Retinal pigment epithelial cell (primary cell): ENCODE results near the gene CFAP251.

Experiments
- DNase-seq: peaks from one replicate; pipeline ENCODE4 v3.0.0-alpha.2; 2010; ENCODE audit warnings: low read depth
- H3K4me3 ChIP-seq: 2 replicates; pipeline ENCODE4 v1.5.1; 2011; ENCODE audit warnings: mild to moderate bottlenecking, low read length, control low read depth, moderate library complexity
- CTCF ChIP-seq: conservative IDR thresholded peaks from 2 replicates; pipeline ENCODE4 v1.5.1; 2011; ENCODE audit warnings: low read depth, low read length, control low read depth, inconsistent platforms

The CFAP251 gene

DNA sequence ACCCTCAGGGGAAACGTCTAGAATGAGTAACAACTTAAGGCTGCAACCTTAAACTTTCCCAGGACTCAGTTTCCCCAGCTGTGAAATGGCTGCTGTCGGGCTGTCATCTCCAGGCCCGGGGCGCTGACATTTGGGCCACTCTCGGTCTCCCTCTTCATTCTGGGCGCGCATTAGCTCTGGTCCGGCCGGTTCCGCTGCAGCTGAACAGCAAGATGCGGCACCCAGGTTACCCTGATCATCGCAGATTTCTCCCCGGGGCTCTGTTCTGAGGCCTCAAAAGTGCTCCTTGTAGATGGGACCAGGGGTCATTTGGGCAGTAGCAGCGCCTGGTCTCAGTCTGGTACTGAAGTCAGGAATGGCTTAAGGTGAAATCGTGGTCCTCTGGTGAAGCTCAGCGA, 102.4 kb downstream of the CFAP251 start:
- TF ChIP-seq CTCF = no peak

GRCh38 chr12:122021193-122021821, 102.9 kb downstream of the CFAP251 start:
- peak overlapping the region; percentile 45 for H3K4me3 ChIP-seq
- no peak for TF ChIP-seq CTCF
- no peak for DNase-seq

More for the DNA sequence above, 102.4 kb downstream of the CFAP251 start:
- no peak for DNase-seq
- H3K4me3 ChIP-seq = peak overlapping the region; percentile 45

DNA sequence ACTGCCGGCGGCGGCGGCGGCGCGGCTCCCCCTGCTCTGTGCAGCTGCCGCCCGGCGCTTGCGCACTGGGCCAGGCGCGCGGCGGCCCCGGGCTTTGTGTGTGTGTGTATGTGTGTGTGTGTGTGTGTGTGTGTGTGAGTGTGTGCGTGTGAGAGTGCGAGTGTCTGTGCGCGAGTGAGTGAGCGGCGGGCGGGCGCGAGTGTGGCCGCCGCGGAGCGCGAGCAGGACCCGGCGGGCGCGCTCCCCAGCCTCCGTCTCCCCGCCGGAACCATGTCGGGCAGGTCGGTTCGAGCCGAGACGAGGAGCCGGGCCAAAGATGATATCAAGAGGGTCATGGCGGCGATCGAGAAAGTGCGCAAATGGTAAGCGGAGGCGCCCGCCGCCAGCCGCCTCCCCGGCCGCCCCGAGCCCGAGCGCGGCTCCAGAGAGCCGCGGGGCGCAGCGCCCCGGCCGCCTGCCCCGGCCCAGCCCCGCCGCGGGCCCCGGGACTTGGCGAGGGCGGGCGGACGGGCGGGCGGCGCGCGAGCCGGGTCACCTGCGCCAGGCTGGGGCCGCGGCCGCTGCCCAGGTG, 103.5 kb downstream of the CFAP251 start, which contains the start of gene BCL7A:
Gene BCL7A, plus strand, starts transcription at position 63 of the 571 bp plus-strand sequence. Its CDS starts 208 bp downstream, at position 271.
- DNase-seq = no peak
- no peak for TF ChIP-seq CTCF
- peak within 1 kb of the TSS; percentile 63 for H3K4me3 ChIP-seq

GRCh38 chr12:122022393-122023338, 104.3 kb downstream of the CFAP251 start:
- no peak for DNase-seq
- no peak for TF ChIP-seq CTCF
- peak overlapping the region; percentile 63 for H3K4me3 ChIP-seq

- no peak for TF ChIP-seq CTCF
- no peak for DNase-seq
- H3K4me3 ChIP-seq = peak overlapping the region; percentile 63
These were observed 105.1 kb downstream of the CFAP251 start for GRCh38 chr12:122023339-122024131.

GRCh38 chr12:122024132-122024785, 105.9 kb downstream of the CFAP251 start:
- H3K4me3 ChIP-seq = peak overlapping the region; percentile 63
- DNase-seq = no peak
- no peak for TF ChIP-seq CTCF
